PC-9 (cell line): ENCODE data around the gene MAPRE3. TPM values are rescaled to one million over a fixed set of nuclear protein-coding genes. Genes with fewer than 3 reads are reported as not detected.

Source experiments
- BruUV-seq: library from RNA; stranded (reverse); fragments of 400-500 nt; replicated peaks from 2 replicates; lab custom pipeline; 2021; lab: Mats Ljungman, UMichigan
- CTCF ChIA-PET: fragments of 300-600 bp; sonication (Branson Sonifier 250); formaldehyde crosslinking; loops from one replicate; lab custom pipeline; 2022; ENCODE audit warnings: antibody characterized with exemption; lab: Charles Lee
- POLR2A ChIA-PET: fragments of 300-600 bp; sonication (Branson Sonifier 250); formaldehyde crosslinking; loops from one replicate; lab custom pipeline; 2022; ENCODE audit warnings: antibody characterized with exemption; ENCODE audit not compliant: unreplicated experiment; lab: Charles Lee
- DNase-seq, 2 experiments: peaks; one replicate each; pipeline versions ENCODE4 v3.0.0 to v3.0.0-alpha.2; 2015 to 2022; ENCODE audit warnings: mixed read lengths in 1 of 2
- H2AFZ ChIP-seq: fragments of 200-600 bp; sonication (generic); 2 replicates; pipeline ENCODE4 v1.8.1; 2017; ENCODE audit warnings: antibody characterized with exemption
- H3F3A ChIP-seq: fragments of 200-600 bp; sonication (generic); 2 replicates; pipeline ENCODE4 v1.8.1; 2017; ENCODE audit warnings: antibody characterized with exemption, mild to moderate bottlenecking, low read depth; ENCODE audit not compliant: insufficient read depth
- H3K27ac ChIP-seq: fragments of 200-600 bp; sonication (generic); 2 replicates; pipeline ENCODE4 v1.6.1; 2016; ENCODE audit warnings: mixed run types
- H3K27me3 ChIP-seq: fragments of 200-600 bp; sonication (generic); 2 replicates; pipeline ENCODE4 v1.6.1; 2016; ENCODE audit warnings: low read depth, mixed run types; ENCODE audit not compliant: insufficient read depth
- H3K36me3 ChIP-seq: fragments of 200-600 bp; sonication (generic); 2 replicates; pipeline ENCODE4 v1.6.1; 2016; ENCODE audit warnings: low read depth, mixed run types
- H3K4me1 ChIP-seq: fragments of 200-600 bp; sonication (generic); replicated peaks from 2 replicates; pipeline ENCODE4 v1.6.1; 2016; ENCODE audit warnings: mixed run types; ENCODE audit not compliant: insufficient read depth
- H3K4me2 ChIP-seq: fragments of 200-600 bp; sonication (generic); 2 replicates; pipeline ENCODE4 v1.6.1; 2017; ENCODE audit warnings: mixed run types
- H3K4me3 ChIP-seq: fragments of 200-600 bp; sonication (generic); 2 replicates; pipeline ENCODE4 v1.6.1; 2016; ENCODE audit warnings: mixed run types
- H3K79me2 ChIP-seq: fragments of 200-600 bp; sonication (generic); 2 replicates; pipeline ENCODE4 v1.6.1; 2017; ENCODE audit warnings: low read depth, mixed run types
- H3K9me2 ChIP-seq: fragments of 200-600 bp; sonication (generic); 2 replicates; pipeline ENCODE4 v1.8.1; 2017; ENCODE audit warnings: mild to moderate bottlenecking; ENCODE audit not compliant: insufficient read depth
- H3K9me3 ChIP-seq: fragments of 200-600 bp; sonication (generic); 2 replicates; pipeline ENCODE4 v1.8.1; 2016; ENCODE audit warnings: low read depth; ENCODE audit not compliant: insufficient read depth
- H4K20me1 ChIP-seq: fragments of 200-600 bp; sonication (generic); 2 replicates; pipeline ENCODE4 v1.8.1; 2017; ENCODE audit not compliant: insufficient read depth
- CTCF ChIP-seq: fragments of 200-600 bp; sonication (generic); conservative IDR thresholded peaks from 2 replicates; pipeline ENCODE4 v1.6.1; 2017; ENCODE audit warnings: mixed run types, antibody characterized with exemption, mild to moderate bottlenecking, moderate library complexity
- EZH2 ChIP-seq: fragments of 200-600 bp; sonication (generic); IDR thresholded peaks from 2 replicates; pipeline ENCODE4 v1.8.0; 2017; ENCODE audit warnings: antibody characterized with exemption, low read depth
- intact Hi-C: fragments of 100-400 bp; cut with micrococcal nuclease; formaldehyde crosslinking; loops from one replicate; pipeline ENCODE4 v1.10.0; 2022; ENCODE audit not compliant: unreplicated experiment
- total RNA-seq: library from RNA; stranded (reverse); gene quantifications from 2 replicates; pipeline ENCODE4 v1.2.3, GENCODE V29; 2021

MAPRE3 gene
- total RNA-seq, 1 experiment from 2014 or later: 25.2 TPM

- no peaks in the 10 kb centered on the region for H3K9me2 ChIP-seq
- POLR2A ChIA-PET: no interaction called here
- no peaks in the 10 kb centered on the region; the same call in 1 of the 2 replicates for H4K20me1 ChIP-seq
- no peak overlapping the region for H3K4me3 ChIP-seq
- H3K9me3 ChIP-seq: no peaks in the 10 kb centered on the region
- H3K27me3 ChIP-seq: no peaks in the 10 kb centered on the region
- peaks cover 24% of the 10 kb centered on the region for H3K79me2 ChIP-seq
- intact Hi-C loops: no loop called here
- no peak overlapping the region for H3K27ac ChIP-seq
- CTCF ChIA-PET: no interaction called here
- H2AFZ ChIP-seq: no peak overlapping the region
- DNase-seq: no peak
- TF ChIP-seq CTCF (no peak), EZH2 (no peak)
- no TSS peak for BruUV-seq
- H3K36me3 ChIP-seq: peaks cover 27% of the 10 kb centered on the region
- peaks cover 4% of the 10 kb centered on the region for H3F3A ChIP-seq
- no peak overlapping the region for H3K4me2 ChIP-seq
- peaks cover 8% of the 10 kb centered on the region for H3K4me1 ChIP-seq
Measured at GRCh38 chr2:27038012-27038411, 67.6 kb downstream of the MAPRE3 start.

- peaks cover 27% of the 10 kb centered on the region for H3K36me3 ChIP-seq
- BruUV-seq: no TSS peak
- no peak overlapping the region for H3K4me2 ChIP-seq
- H2AFZ ChIP-seq: no peak overlapping the region
- no peaks in the 10 kb centered on the region for H3K9me2 ChIP-seq
- H3K27ac ChIP-seq: no peak overlapping the region
- POLR2A ChIA-PET: no interaction called here
- no peak for DNase-seq
- H3K4me1 ChIP-seq: peaks cover 6% of the 10 kb centered on the region
- H3K4me3 ChIP-seq: no peak overlapping the region
- H3K27me3 ChIP-seq: no peaks in the 10 kb centered on the region
- TF ChIP-seq CTCF: no peak
- TF ChIP-seq EZH2: no peak
- CTCF ChIA-PET: no interaction called here
- H3K9me3 ChIP-seq: no peaks in the 10 kb centered on the region
- peaks cover 4% of the 10 kb centered on the region for H3F3A ChIP-seq
- H3K79me2 ChIP-seq: peaks cover 17% of the 10 kb centered on the region
- intact Hi-C loops: no loop called here
- H4K20me1 ChIP-seq: no peaks in the 10 kb centered on the region; the same call in 1 of the 2 replicates
Measured at GRCh38 chr2:27038631-27039339, 68.3 kb downstream of the MAPRE3 start.

GRCh38 chr2:27039426-27039825 lies 69.0 kb downstream of the MAPRE3 start:
- no peak for DNase-seq
- no peak for TF ChIP-seq CTCF
- no peak for TF ChIP-seq EZH2
- H3K9me3 ChIP-seq: no peaks in the 10 kb centered on the region
- peaks cover 27% of the 10 kb centered on the region for H3K36me3 ChIP-seq
- H2AFZ ChIP-seq: no peak overlapping the region
- H3K27ac ChIP-seq: no peak overlapping the region
- H3K4me3 ChIP-seq: no peak overlapping the region
- intact Hi-C loops: no loop called here
- no peak overlapping the region for H3K4me2 ChIP-seq
- no peaks in the 10 kb centered on the region for H3K4me1 ChIP-seq
- ChIA-PET CTCF (no interaction called here), POLR2A (no interaction called here)
- H3K9me2 ChIP-seq: no peaks in the 10 kb centered on the region
- BruUV-seq: no TSS peak
- H3K27me3 ChIP-seq: no peaks in the 10 kb centered on the region
- H3K79me2 ChIP-seq: peaks cover 10% of the 10 kb centered on the region
- peaks cover 4% of the 10 kb centered on the region for H3F3A ChIP-seq
- H4K20me1 ChIP-seq: no peaks in the 10 kb centered on the region; the same call in 1 of the 2 replicates
